DOHH2 (cell line): ENCODE data around the gene SIX3.

Experiments
- CTCF ChIP-seq: fragments of 200-600 bp; sonication (generic); IDR thresholded peaks from one replicate; pipeline ENCODE4 v1.5.1; 2014; ENCODE audit warnings: antibody characterized with exemption, mild to moderate bottlenecking, low read depth, low read length; ENCODE audit not compliant: poor library complexity, severe bottlenecking
- EZH2phosphoT487 ChIP-seq: fragments of 200-600 bp; sonication (generic); IDR thresholded peaks from 2 replicates; pipeline ENCODE4 v1.6.1; 2017; ENCODE audit warnings: borderline replicate concordance, mild to moderate bottlenecking, antibody characterized with exemption, low read length, moderate library complexity, mixed read lengths

- TF ChIP-seq CTCF (no peak), EZH2phosphoT487 (no peak; the same call in 1 of the 2 replicates)
Observed at GRCh38 chr2:44954889-44955592, 13.5 kb downstream of the SIX3 start.
